ENCODE results near the gene CSMD2.

The CSMD2 gene

DNA sequence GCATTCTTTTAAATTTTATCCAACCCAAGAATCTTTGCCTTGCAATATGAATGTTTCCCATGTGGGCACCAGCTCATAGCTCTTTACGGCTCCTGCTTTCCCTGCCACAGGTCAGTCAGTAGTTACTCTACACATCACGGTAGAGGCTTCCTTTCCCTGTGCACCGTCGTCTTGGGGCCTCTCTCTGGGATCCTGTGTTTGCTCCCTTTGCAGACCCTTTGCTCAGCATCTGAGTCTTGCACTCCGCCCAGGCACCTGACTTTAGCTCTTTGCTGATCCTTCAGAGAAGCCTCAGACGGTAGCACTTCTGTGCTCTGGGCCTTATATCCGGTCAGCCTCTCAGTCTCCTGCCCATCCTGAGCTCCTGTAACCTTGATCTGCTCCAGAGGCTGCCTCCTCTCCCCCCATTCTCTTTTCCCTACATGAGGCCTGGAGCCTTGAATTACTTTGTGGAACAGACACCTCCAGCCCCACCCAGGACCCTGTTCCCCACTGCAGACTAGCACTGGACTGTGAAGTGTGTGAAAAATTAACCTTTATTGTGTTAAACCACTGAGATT, 484.7 kb downstream of the CSMD2 start:
- no peak for TF ChIP-seq TOX (CRISPR knock-in tag; IDR thresholded peaks at IDR 0.05; ENCODE audit: borderline replicate concordance)
- no peak for ATAC-seq

DNA sequence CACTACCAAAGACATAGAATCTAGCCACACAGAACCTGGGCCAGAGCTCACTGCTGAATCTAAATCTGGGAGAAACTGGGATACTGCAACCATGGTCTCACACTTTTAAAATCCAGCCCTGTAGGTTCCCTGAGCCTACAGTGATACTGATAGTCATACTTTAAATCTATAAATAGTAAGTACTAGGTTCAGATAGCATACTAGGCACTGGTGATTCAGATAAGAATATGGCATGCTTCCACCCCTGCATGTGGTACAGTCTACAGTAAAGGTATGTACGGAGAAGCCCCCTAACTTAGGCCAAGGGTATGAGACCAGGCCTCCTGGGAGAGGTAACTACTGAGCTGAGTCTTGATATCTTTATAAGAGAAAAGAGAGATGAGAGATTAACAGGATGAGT, 494.5 kb downstream of the CSMD2 start:
- TF ChIP-seq ARNTL (CRISPR knock-in tag; IDR thresholded peaks at IDR 0.05; ENCODE audit: borderline replicate concordance, low read depth) (no peak), OSR1 (CRISPR knock-in tag; IDR thresholded peaks at IDR 0.05) (no peak), ISL1 (CRISPR knock-in tag; IDR thresholded peaks at IDR 0.05) (no peak), TOX (CRISPR knock-in tag; IDR thresholded peaks at IDR 0.05; ENCODE audit: borderline replicate concordance) (no peak), ZNF8 (CRISPR knock-in tag; IDR thresholded peaks at IDR 0.05) (no peak), BACH2 (CRISPR knock-in tag; IDR thresholded peaks at IDR 0.05; ENCODE audit: borderline replicate concordance) (no peak), TCF4 (CRISPR knock-in tag; IDR thresholded peaks at IDR 0.05; ENCODE audit: borderline replicate concordance) (no peak), GLIS3 (CRISPR knock-in tag; IDR thresholded peaks at IDR 0.05) (no peak)
- TF ChIP-seq, protein P1, sequence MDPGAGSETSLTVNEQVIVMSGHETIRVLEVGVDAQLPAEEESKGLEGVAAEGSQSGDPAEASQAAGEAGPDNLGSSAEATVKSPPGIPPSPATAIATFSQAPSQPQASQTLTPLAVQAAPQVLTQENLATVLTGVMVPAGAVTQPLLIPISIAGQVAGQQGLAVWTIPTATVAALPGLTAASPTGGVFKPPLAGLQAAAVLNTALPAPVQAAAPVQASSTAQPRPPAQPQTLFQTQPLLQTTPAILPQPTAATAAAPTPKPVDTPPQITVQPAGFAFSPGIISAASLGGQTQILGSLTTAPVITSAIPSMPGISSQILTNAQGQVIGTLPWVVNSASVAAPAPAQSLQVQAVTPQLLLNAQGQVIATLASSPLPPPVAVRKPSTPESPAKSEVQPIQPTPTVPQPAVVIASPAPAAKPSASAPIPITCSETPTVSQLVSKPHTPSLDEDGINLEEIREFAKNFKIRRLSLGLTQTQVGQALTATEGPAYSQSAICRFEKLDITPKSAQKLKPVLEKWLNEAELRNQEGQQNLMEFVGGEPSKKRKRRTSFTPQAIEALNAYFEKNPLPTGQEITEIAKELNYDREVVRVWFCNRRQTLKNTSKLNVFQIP (CRISPR knock-in tag; IDR thresholded peaks at IDR 0.05; ENCODE audit: borderline replicate concordance, low read depth): no peak
- TF ChIP-seq, protein P2, sequence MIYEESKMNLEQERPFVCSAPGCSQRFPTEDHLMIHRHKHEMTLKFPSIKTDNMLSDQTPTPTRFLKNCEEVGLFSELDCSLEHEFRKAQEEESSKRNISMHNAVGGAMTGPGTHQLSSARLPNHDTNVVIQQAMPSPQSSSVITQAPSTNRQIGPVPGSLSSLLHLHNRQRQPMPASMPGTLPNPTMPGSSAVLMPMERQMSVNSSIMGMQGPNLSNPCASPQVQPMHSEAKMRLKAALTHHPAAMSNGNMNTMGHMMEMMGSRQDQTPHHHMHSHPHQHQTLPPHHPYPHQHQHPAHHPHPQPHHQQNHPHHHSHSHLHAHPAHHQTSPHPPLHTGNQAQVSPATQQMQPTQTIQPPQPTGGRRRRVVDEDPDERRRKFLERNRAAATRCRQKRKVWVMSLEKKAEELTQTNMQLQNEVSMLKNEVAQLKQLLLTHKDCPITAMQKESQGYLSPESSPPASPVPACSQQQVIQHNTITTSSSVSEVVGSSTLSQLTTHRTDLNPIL (CRISPR knock-in tag; IDR thresholded peaks at IDR 0.05; ENCODE audit: low read depth): no peak
- ATAC-seq: no peak

DNA sequence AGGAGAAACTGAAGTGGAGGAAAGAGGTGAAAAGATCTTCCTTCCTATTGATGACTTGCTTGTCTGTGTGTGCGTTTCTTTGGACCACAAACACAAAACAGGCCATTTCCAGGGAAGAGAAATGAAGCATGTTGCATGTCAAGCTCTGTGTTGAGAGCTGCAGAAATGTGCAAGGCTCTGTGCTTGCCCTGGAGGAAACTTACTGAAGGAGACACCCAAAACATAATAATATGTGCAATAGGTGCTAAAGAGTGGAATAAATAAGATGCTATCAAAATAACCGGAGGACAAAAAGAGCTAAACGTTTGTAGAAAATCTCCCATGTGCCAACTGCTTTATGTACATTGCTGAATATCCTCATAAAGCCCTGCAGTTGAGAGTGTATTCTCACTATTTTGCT, 496.3 kb downstream of the CSMD2 start:
- no peak for ATAC-seq
- TF ChIP-seq ZNF565 (CRISPR knock-in tag; conservative IDR thresholded peaks at IDR 0.05; ENCODE audit: low read depth): no peak
- TF ChIP-seq, protein P3, sequence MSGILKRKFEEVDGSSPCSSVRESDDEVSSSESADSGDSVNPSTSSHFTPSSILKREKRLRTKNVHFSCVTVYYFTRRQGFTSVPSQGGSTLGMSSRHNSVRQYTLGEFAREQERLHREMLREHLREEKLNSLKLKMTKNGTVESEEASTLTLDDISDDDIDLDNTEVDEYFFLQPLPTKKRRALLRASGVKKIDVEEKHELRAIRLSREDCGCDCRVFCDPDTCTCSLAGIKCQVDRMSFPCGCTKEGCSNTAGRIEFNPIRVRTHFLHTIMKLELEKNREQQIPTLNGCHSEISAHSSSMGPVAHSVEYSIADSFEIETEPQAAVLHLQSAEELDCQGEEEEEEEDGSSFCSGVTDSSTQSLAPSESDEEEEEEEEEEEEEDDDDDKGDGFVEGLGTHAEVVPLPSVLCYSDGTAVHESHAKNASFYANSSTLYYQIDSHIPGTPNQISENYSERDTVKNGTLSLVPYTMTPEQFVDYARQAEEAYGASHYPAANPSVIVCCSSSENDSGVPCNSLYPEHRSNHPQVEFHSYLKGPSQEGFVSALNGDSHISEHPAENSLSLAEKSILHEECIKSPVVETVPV (CRISPR knock-in tag; IDR thresholded peaks at IDR 0.05): no peak
- TF ChIP-seq ARNTL (CRISPR knock-in tag; IDR thresholded peaks at IDR 0.05; ENCODE audit: borderline replicate concordance, low read depth): no peak
- TF ChIP-seq, protein P1 (CRISPR knock-in tag; IDR thresholded peaks at IDR 0.05; ENCODE audit: borderline replicate concordance, low read depth): no peak
- no peak for TF ChIP-seq TCF4 (CRISPR knock-in tag; IDR thresholded peaks at IDR 0.05; ENCODE audit: borderline replicate concordance)
- TF ChIP-seq ISL1 (CRISPR knock-in tag; IDR thresholded peaks at IDR 0.05): no peak
- no peak for TF ChIP-seq PPARA (CRISPR knock-in tag; IDR thresholded peaks at IDR 0.05; ENCODE audit: borderline replicate concordance)
- TF ChIP-seq, protein P4, sequence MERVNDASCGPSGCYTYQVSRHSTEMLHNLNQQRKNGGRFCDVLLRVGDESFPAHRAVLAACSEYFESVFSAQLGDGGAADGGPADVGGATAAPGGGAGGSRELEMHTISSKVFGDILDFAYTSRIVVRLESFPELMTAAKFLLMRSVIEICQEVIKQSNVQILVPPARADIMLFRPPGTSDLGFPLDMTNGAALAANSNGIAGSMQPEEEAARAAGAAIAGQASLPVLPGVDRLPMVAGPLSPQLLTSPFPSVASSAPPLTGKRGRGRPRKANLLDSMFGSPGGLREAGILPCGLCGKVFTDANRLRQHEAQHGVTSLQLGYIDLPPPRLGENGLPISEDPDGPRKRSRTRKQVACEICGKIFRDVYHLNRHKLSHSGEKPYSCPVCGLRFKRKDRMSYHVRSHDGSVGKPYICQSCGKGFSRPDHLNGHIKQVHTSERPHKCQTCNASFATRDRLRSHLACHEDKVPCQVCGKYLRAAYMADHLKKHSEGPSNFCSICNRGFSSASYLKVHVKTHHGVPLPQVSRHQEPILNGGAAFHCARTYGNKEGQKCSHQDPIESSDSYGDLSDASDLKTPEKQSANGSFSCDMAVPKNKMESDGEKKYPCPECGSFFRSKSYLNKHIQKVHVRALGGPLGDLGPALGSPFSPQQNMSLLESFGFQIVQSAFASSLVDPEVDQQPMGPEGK (CRISPR knock-in tag; IDR thresholded peaks at IDR 0.05; ENCODE audit: borderline replicate concordance): no peak
- no peak for TF ChIP-seq ZFP3 (CRISPR knock-in tag; IDR thresholded peaks at IDR 0.05)
- TF ChIP-seq RARB (CRISPR knock-in tag; IDR thresholded peaks at IDR 0.05): no peak
- TF ChIP-seq, protein P2 (CRISPR knock-in tag; IDR thresholded peaks at IDR 0.05; ENCODE audit: low read depth): no peak
- no peak for TF ChIP-seq CSDC2 (CRISPR knock-in tag; IDR thresholded peaks at IDR 0.05)
- no peak for TF ChIP-seq BACH2 (CRISPR knock-in tag; IDR thresholded peaks at IDR 0.05; ENCODE audit: borderline replicate concordance)
- TF ChIP-seq ZNF70 (CRISPR knock-in tag; IDR thresholded peaks at IDR 0.05): no peak
- TF ChIP-seq ESRRG (CRISPR knock-in tag; IDR thresholded peaks at IDR 0.05): no peak
- TF ChIP-seq ZC3H10 (CRISPR knock-in tag; IDR thresholded peaks at IDR 0.05): no peak
- no peak for TF ChIP-seq ZNF8 (CRISPR knock-in tag; IDR thresholded peaks at IDR 0.05)
- TF ChIP-seq OSR1 (CRISPR knock-in tag; IDR thresholded peaks at IDR 0.05): no peak

Measured in SK-N-SH treated with all-trans-retinoic acid at 6 μM for 48 hours (cell line).